HepG2 (cell line): ENCODE data around the gene P3H3. TPM values are rescaled to one million over a fixed set of nuclear protein-coding genes. Genes with fewer than 3 reads are reported as not detected.

Experiments used
- CBX2 ChIP-seq, 2 experiments: fragments of 200-600 bp in 1 of 2; sonication (generic); formaldehyde crosslinking in 1 of 2; IDR thresholded peaks; 2 replicates each; pipeline versions ENCODE4 v1.7.0 to v1.8.1; 2018 to 2022; ENCODE audit warnings: low read depth in 2 of 2, low read length in 1 of 2, mild to moderate bottlenecking in 1 of 2, missing genetic modification reagents in 1 of 2
- ERF ChIP-seq: IDR thresholded peaks from 2 replicates; pipeline ENCODE4 v1.6.1; 2018; ENCODE audit warnings: missing biosample characterization, missing genetic modification reagents
- HDAC2 ChIP-seq: sonication (generic); formaldehyde crosslinking; IDR thresholded peaks from 2 replicates; pipeline ENCODE4 v1.4.0; 2020; ENCODE audit warnings: missing genetic modification reagents
- ONECUT2 ChIP-seq: sonication (generic); formaldehyde crosslinking; IDR thresholded peaks from 2 replicates; pipeline ENCODE4 v1.4.0; 2020; ENCODE audit warnings: missing genetic modification reagents
- POLR2AphosphoS5 ChIP-seq: IDR thresholded peaks from 2 replicates; pipeline ENCODE4 v1.6.1; 2012; ENCODE audit warnings: low read depth, low read length
- REXO4 ChIP-seq: sonication (generic); formaldehyde crosslinking; IDR thresholded peaks from 2 replicates; pipeline ENCODE4 v1.8.0; 2022; ENCODE audit warnings: missing genetic modification reagents, mild to moderate bottlenecking, borderline replicate concordance
- TARDBP ChIP-seq: sonication (generic); formaldehyde crosslinking; IDR thresholded peaks from 2 replicates; pipeline ENCODE4 v1.8.0; 2022; ENCODE audit warnings: mild to moderate bottlenecking, missing genetic modification reagents
- TP53 ChIP-seq: sonication (generic); formaldehyde crosslinking; conservative IDR thresholded peaks from 2 replicates; pipeline ENCODE4 v1.4.0; 2020; ENCODE audit warnings: missing genetic modification reagents
- YY1 ChIP-seq: IDR thresholded peaks from 2 replicates; pipeline ENCODE4 v1.6.1; 2011; ENCODE audit warnings: low read length, low read depth, moderate library complexity, mild to moderate bottlenecking; ENCODE audit not compliant: insufficient read depth, insufficient replicate concordance
- ZBTB3 ChIP-seq: sonication (generic); formaldehyde crosslinking; IDR thresholded peaks from 2 replicates; pipeline ENCODE4 v1.4.0; 2020; ENCODE audit warnings: low read depth, mild to moderate bottlenecking, moderate library complexity, missing genetic modification reagents, borderline replicate concordance
- ZFP41 ChIP-seq: sonication (generic); formaldehyde crosslinking; IDR thresholded peaks from 2 replicates; pipeline ENCODE4 v1.4.0; 2020; ENCODE audit warnings: mild to moderate bottlenecking, missing genetic modification reagents, borderline replicate concordance
- ZNF10 ChIP-seq: sonication (generic); formaldehyde crosslinking; IDR thresholded peaks from 2 replicates; pipeline ENCODE4 v1.4.0; 2020; ENCODE audit warnings: mild to moderate bottlenecking, low read depth, missing genetic modification reagents, borderline replicate concordance
- ZNF333 ChIP-seq: sonication (generic); formaldehyde crosslinking; IDR thresholded peaks from 2 replicates; pipeline ENCODE4 v1.4.0; 2020; ENCODE audit warnings: mild to moderate bottlenecking, missing genetic modification reagents, borderline replicate concordance
- ZNF562 ChIP-seq: sonication (generic); formaldehyde crosslinking; IDR thresholded peaks from 2 replicates; pipeline ENCODE4 v1.8.0; 2022; ENCODE audit warnings: missing genetic modification reagents, borderline replicate concordance
- ZNF773 ChIP-seq: sonication (generic); formaldehyde crosslinking; IDR thresholded peaks from 2 replicates; pipeline ENCODE4 v1.4.0; 2020; ENCODE audit warnings: missing genetic modification reagents, borderline replicate concordance
- ZNF850 ChIP-seq: sonication (generic); formaldehyde crosslinking; conservative IDR thresholded peaks from 2 replicates; pipeline ENCODE4 v1.9.0; 2021; ENCODE audit warnings: mild to moderate bottlenecking, missing genetic modification reagents
- polyA plus RNA-seq, 8 experiments: library from polyadenylated mRNA; depleted of rRNA in 3 of 8; stranded (reverse) in 7 of 8; unstranded in 1 of 8; fragments of >200 nt; fragmentation: Illumina TruSeq in 4 of 8; extraction: Trizol in 4 of 8; gene quantifications; 2 replicates each; pipeline versions ENCODE4 v1.2.1 to v1.2.3, GENCODE V29; 2011 to 2016; ENCODE audit warnings: low read depth in 4 of 8, missing spikeins in 1 of 8, mixed read lengths in 1 of 8; ENCODE audit not compliant: insufficient read depth in 1 of 8
- total RNA-seq, 5 experiments: library from RNA; depleted of rRNA; stranded (reverse); fragments of >200 nt; fragmentation: Illumina TruSeq; extraction: Trizol; gene quantifications; 2 replicates each; pipeline ENCODE4 v1.2.3, GENCODE V29; 2016; ENCODE audit warnings: low read depth in 1 of 5
- TF ChIP-seq, protein P1 (sequence below): sonication (generic); formaldehyde crosslinking; IDR thresholded peaks from 2 replicates; pipeline ENCODE4 v1.4.0; 2020; ENCODE audit warnings: missing genetic modification reagents
- TF ChIP-seq, protein P2 (sequence below): sonication (generic); formaldehyde crosslinking; IDR thresholded peaks from 2 replicates; pipeline ENCODE4 v1.4.0; 2020; ENCODE audit warnings: mild to moderate bottlenecking, missing genetic modification reagents
- TF ChIP-seq, protein P3 (sequence below): sonication (generic); formaldehyde crosslinking; IDR thresholded peaks from 2 replicates; pipeline ENCODE4 v1.5.0; 2020; ENCODE audit warnings: missing genetic modification reagents
- TF ChIP-seq, protein P4 (sequence below): sonication (generic); formaldehyde crosslinking; conservative IDR thresholded peaks from 2 replicates; pipeline ENCODE4 v1.4.0; 2020; ENCODE audit warnings: missing genetic modification reagents
- TF ChIP-seq, protein P5 (sequence below), 2 experiments: IDR thresholded peaks; 2 replicates each; pipeline ENCODE4 v1.6.1; 2011 to 2012; ENCODE audit warnings: low read length in 2 of 2, borderline replicate concordance in 1 of 2, low read depth in 1 of 2, mild to moderate bottlenecking in 1 of 2, moderate library complexity in 1 of 2

The P3H3 gene
- total and polyA plus RNA-seq, 2 of the 13 experiments (the other 11 are each of a cell fraction or from before 2014, with no cell fraction given) = 20.1 to 20.5 TPM

DNA sequence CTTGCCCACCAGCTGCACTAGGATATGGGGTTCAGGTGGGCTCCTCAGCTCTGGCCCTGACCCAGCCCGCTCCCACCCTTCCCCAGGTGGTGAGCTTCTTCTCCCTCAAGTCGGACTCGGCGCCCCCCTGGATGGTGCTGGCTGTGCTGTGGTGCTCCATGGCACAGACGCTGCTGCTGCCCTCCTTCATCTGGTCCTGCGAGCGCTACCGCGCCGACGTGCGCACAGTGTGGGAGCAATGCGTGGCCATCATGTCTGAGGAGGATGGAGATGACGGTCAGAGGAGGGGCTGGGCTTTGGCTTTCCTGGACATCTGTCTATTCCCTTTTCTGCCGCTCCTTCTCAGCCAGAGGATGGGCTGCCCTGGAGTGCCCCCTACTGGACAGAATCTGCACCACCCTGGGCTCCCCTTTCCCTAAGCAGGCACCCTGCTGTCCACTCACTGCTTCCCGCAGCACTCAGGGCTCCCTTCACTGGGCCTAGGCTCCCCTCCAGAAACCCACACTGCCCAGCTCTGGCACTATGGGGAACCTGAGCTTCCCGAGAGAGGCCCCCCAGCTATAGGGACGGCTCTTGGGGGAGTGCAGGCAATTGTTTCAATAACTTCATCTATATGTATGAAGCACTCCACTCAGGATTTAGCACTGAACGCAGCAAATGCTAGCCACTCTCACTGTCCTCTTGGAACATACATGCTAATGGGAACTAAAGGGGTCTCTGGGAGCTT lies 2.6 kb upstream of the P3H3 start (continued):
- TF ChIP-seq ZNF10 (CRISPR knock-in tag) = no peak
- TF ChIP-seq, protein P1, sequence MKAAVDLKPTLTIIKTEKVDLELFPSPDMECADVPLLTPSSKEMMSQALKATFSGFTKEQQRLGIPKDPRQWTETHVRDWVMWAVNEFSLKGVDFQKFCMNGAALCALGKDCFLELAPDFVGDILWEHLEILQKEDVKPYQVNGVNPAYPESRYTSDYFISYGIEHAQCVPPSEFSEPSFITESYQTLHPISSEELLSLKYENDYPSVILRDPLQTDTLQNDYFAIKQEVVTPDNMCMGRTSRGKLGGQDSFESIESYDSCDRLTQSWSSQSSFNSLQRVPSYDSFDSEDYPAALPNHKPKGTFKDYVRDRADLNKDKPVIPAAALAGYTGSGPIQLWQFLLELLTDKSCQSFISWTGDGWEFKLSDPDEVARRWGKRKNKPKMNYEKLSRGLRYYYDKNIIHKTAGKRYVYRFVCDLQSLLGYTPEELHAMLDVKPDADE = no peak
- no peak for TF ChIP-seq ZFP41 (CRISPR knock-in tag)
- no peak for TF ChIP-seq ZNF562
- no peak for TF ChIP-seq ZNF850
- peak; percentile 29; the same call in 1 of the 2 replicates for TF ChIP-seq POLR2AphosphoS5
- TF ChIP-seq, protein P2, sequence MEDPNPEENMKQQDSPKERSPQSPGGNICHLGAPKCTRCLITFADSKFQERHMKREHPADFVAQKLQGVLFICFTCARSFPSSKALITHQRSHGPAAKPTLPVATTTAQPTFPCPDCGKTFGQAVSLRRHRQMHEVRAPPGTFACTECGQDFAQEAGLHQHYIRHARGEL (CRISPR knock-in tag) = no peak
- TF ChIP-seq, protein P3, sequence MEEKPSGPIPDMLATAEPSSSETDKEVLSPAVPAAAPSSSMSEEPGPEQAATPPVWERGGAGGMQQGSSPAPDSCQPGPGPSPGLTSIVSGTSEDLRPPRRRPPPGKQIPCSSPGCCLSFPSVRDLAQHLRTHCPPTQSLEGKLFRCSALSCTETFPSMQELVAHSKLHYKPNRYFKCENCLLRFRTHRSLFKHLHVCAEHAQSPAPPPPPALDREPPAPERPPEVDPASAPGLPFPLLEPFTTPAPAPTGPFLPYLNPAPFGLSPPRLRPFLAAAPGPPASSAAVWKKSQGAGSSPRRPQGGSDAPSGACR = no peak
- TF ChIP-seq CBX2 (IDR thresholded peaks at IDR 0.05; ENCODE audit: low read depth, low read length) = no peak
- no peak for TF ChIP-seq CBX2 (CRISPR knock-in tag; IDR thresholded peaks at IDR 0.05; ENCODE audit: low read depth)
- TF ChIP-seq ERF (CRISPR knock-in tag) = 0 out of 2 replicates have a peak, but pooled peaks have one; percentile 24
- TF ChIP-seq, protein P4, sequence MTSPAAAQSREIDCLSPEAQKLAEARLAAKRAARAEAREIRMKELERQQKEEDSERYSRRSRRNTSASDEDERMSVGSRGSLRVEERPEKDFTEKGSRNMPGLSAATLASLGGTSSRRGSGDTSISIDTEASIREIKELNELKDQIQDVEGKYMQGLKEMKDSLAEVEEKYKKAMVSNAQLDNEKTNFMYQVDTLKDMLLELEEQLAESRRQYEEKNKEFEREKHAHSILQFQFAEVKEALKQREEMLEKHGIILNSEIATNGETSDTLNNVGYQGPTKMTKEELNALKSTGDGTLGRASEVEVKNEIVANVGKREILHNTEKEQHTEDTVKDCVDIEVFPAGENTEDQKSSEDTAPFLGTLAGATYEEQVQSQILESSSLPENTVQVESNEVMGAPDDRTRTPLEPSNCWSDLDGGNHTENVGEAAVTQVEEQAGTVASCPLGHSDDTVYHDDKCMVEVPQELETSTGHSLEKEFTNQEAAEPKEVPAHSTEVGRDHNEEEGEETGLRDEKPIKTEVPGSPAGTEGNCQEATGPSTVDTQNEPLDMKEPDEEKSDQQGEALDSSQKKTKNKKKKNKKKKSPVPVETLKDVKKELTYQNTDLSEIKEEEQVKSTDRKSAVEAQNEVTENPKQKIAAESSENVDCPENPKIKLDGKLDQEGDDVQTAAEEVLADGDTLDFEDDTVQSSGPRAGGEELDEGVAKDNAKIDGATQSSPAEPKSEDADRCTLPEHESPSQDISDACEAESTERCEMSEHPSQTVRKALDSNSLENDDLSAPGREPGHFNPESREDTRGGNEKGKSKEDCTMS (CRISPR knock-in tag) = no peak
- TF ChIP-seq ONECUT2 = no peak
- TF ChIP-seq ZNF333 (CRISPR knock-in tag) = no peak
- TF ChIP-seq REXO4 (CRISPR knock-in tag) = no peak
- TF ChIP-seq YY1 = no peak
- TF ChIP-seq HDAC2 (CRISPR knock-in tag) = no peak
- TF ChIP-seq, protein P5, sequence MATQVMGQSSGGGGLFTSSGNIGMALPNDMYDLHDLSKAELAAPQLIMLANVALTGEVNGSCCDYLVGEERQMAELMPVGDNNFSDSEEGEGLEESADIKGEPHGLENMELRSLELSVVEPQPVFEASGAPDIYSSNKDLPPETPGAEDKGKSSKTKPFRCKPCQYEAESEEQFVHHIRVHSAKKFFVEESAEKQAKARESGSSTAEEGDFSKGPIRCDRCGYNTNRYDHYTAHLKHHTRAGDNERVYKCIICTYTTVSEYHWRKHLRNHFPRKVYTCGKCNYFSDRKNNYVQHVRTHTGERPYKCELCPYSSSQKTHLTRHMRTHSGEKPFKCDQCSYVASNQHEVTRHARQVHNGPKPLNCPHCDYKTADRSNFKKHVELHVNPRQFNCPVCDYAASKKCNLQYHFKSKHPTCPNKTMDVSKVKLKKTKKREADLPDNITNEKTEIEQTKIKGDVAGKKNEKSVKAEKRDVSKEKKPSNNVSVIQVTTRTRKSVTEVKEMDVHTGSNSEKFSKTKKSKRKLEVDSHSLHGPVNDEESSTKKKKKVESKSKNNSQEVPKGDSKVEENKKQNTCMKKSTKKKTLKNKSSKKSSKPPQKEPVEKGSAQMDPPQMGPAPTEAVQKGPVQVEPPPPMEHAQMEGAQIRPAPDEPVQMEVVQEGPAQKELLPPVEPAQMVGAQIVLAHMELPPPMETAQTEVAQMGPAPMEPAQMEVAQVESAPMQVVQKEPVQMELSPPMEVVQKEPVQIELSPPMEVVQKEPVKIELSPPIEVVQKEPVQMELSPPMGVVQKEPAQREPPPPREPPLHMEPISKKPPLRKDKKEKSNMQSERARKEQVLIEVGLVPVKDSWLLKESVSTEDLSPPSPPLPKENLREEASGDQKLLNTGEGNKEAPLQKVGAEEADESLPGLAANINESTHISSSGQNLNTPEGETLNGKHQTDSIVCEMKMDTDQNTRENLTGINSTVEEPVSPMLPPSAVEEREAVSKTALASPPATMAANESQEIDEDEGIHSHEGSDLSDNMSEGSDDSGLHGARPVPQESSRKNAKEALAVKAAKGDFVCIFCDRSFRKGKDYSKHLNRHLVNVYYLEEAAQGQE (IDR thresholded peaks at IDR 0.05; ENCODE audit: borderline replicate concordance in 1 of 2, low read depth in 1 of 2, low read length in 2 of 2) = no peak
- no peak for TF ChIP-seq ZNF773 (CRISPR knock-in tag)
- no peak for TF ChIP-seq TP53 (CRISPR knock-in tag)
- TF ChIP-seq TARDBP (CRISPR knock-in tag) = peak; percentile 67; the same call in 1 of the 2 replicates
- no peak for TF ChIP-seq ZBTB3
